PC-9 (cell line): ENCODE data around the gene RGS6. TPM values are rescaled to one million over a fixed set of nuclear protein-coding genes. Genes with fewer than 3 reads are reported as not detected.

ENCODE experiments used
- BruUV-seq: library from RNA; stranded (reverse); fragments of 400-500 nt; replicated peaks from 2 replicates; lab custom pipeline; 2021; lab: Mats Ljungman, UMichigan
- CTCF ChIA-PET: fragments of 300-600 bp; sonication (Branson Sonifier 250); formaldehyde crosslinking; loops from one replicate; lab custom pipeline; 2022; ENCODE audit warnings: antibody characterized with exemption; lab: Charles Lee
- POLR2A ChIA-PET: fragments of 300-600 bp; sonication (Branson Sonifier 250); formaldehyde crosslinking; loops from one replicate; lab custom pipeline; 2022; ENCODE audit warnings: antibody characterized with exemption; ENCODE audit not compliant: unreplicated experiment; lab: Charles Lee
- DNase-seq, 2 experiments: peaks; one replicate each; pipeline versions ENCODE4 v3.0.0 to v3.0.0-alpha.2; 2015 to 2022; ENCODE audit warnings: mixed read lengths in 1 of 2
- H2AFZ ChIP-seq: fragments of 200-600 bp; sonication (generic); 2 replicates; pipeline ENCODE4 v1.8.1; 2017; ENCODE audit warnings: antibody characterized with exemption
- H3F3A ChIP-seq: fragments of 200-600 bp; sonication (generic); 2 replicates; pipeline ENCODE4 v1.8.1; 2017; ENCODE audit warnings: antibody characterized with exemption, mild to moderate bottlenecking, low read depth; ENCODE audit not compliant: insufficient read depth
- H3K27ac ChIP-seq: fragments of 200-600 bp; sonication (generic); 2 replicates; pipeline ENCODE4 v1.6.1; 2016; ENCODE audit warnings: mixed run types
- H3K27me3 ChIP-seq: fragments of 200-600 bp; sonication (generic); 2 replicates; pipeline ENCODE4 v1.6.1; 2016; ENCODE audit warnings: low read depth, mixed run types; ENCODE audit not compliant: insufficient read depth
- H3K36me3 ChIP-seq: fragments of 200-600 bp; sonication (generic); 2 replicates; pipeline ENCODE4 v1.6.1; 2016; ENCODE audit warnings: low read depth, mixed run types
- H3K4me1 ChIP-seq: fragments of 200-600 bp; sonication (generic); replicated peaks from 2 replicates; pipeline ENCODE4 v1.6.1; 2016; ENCODE audit warnings: mixed run types; ENCODE audit not compliant: insufficient read depth
- H3K4me2 ChIP-seq: fragments of 200-600 bp; sonication (generic); 2 replicates; pipeline ENCODE4 v1.6.1; 2017; ENCODE audit warnings: mixed run types
- H3K4me3 ChIP-seq: fragments of 200-600 bp; sonication (generic); 2 replicates; pipeline ENCODE4 v1.6.1; 2016; ENCODE audit warnings: mixed run types
- H3K79me2 ChIP-seq: fragments of 200-600 bp; sonication (generic); 2 replicates; pipeline ENCODE4 v1.6.1; 2017; ENCODE audit warnings: low read depth, mixed run types
- H3K9me2 ChIP-seq: fragments of 200-600 bp; sonication (generic); 2 replicates; pipeline ENCODE4 v1.8.1; 2017; ENCODE audit warnings: mild to moderate bottlenecking; ENCODE audit not compliant: insufficient read depth
- H3K9me3 ChIP-seq: fragments of 200-600 bp; sonication (generic); 2 replicates; pipeline ENCODE4 v1.8.1; 2016; ENCODE audit warnings: low read depth; ENCODE audit not compliant: insufficient read depth
- H4K20me1 ChIP-seq: fragments of 200-600 bp; sonication (generic); 2 replicates; pipeline ENCODE4 v1.8.1; 2017; ENCODE audit not compliant: insufficient read depth
- EZH2 ChIP-seq: fragments of 200-600 bp; sonication (generic); IDR thresholded peaks from 2 replicates; pipeline ENCODE4 v1.8.0; 2017; ENCODE audit warnings: antibody characterized with exemption, low read depth
- intact Hi-C: fragments of 100-400 bp; cut with micrococcal nuclease; formaldehyde crosslinking; loops from one replicate; pipeline ENCODE4 v1.10.0; 2022; ENCODE audit not compliant: unreplicated experiment
- total RNA-seq: library from RNA; stranded (reverse); gene quantifications from 2 replicates; pipeline ENCODE4 v1.2.3, GENCODE V29; 2021
- TF ChIP-seq, protein P1 (sequence below): fragments of 200-600 bp; sonication (generic); conservative IDR thresholded peaks from 2 replicates; pipeline ENCODE4 v1.6.1; 2017; ENCODE audit warnings: mixed run types, antibody characterized with exemption, mild to moderate bottlenecking, moderate library complexity

RGS6 gene
- total RNA-seq, 1 experiment from 2014 or later = not detected

DNA sequence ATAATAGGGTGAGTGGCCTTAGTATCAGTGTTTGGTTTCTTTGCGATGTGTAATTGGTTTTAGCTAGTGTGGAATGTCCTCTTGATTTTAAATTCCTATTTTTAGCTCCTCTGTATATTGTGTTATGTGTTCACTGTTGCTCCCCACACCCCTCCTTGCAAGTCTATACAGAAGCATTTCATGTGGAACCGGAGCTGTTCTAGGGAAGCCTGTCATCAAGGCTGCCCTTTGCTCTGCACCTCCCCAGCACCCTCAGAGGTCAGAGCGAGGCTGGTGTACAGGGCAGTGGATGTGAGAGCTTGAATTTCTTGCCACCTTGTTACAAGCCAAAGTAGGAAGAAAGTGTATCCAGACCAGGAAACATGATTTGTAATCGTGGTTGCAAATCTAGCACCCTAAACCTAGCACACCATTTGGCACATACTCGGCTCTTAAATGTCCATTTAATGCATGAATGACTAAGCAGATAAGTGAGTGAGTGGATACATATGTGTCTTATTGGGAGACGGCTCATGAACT lies 376.8 kb downstream of the RGS6 start:
- H3K36me3 ChIP-seq = no peaks in the 10 kb centered on the region
- no peak for DNase-seq
- intact Hi-C loops = no loop called here
- BruUV-seq = no TSS peak
- H3K9me2 ChIP-seq = no peaks in the 10 kb centered on the region
- no peak overlapping the region for H3K27ac ChIP-seq
- H4K20me1 ChIP-seq = no peaks in the 10 kb centered on the region
- no peak overlapping the region for H3K4me3 ChIP-seq
- H3K79me2 ChIP-seq = no peaks in the 10 kb centered on the region
- no peaks in the 10 kb centered on the region for H3F3A ChIP-seq
- TF ChIP-seq, protein P1, sequence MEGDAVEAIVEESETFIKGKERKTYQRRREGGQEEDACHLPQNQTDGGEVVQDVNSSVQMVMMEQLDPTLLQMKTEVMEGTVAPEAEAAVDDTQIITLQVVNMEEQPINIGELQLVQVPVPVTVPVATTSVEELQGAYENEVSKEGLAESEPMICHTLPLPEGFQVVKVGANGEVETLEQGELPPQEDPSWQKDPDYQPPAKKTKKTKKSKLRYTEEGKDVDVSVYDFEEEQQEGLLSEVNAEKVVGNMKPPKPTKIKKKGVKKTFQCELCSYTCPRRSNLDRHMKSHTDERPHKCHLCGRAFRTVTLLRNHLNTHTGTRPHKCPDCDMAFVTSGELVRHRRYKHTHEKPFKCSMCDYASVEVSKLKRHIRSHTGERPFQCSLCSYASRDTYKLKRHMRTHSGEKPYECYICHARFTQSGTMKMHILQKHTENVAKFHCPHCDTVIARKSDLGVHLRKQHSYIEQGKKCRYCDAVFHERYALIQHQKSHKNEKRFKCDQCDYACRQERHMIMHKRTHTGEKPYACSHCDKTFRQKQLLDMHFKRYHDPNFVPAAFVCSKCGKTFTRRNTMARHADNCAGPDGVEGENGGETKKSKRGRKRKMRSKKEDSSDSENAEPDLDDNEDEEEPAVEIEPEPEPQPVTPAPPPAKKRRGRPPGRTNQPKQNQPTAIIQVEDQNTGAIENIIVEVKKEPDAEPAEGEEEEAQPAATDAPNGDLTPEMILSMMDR = no peak
- TF ChIP-seq EZH2 = no peak
- no peaks in the 10 kb centered on the region for H3K9me3 ChIP-seq
- ChIA-PET POLR2A (no interaction called here), CTCF (no interaction called here)
- no peak overlapping the region for H2AFZ ChIP-seq
- H3K27me3 ChIP-seq = peaks cover 18% of the 10 kb centered on the region; the same call in 1 of the 2 replicates
- H3K4me1 ChIP-seq = no peaks in the 10 kb centered on the region
- no peak overlapping the region for H3K4me2 ChIP-seq

DNA sequence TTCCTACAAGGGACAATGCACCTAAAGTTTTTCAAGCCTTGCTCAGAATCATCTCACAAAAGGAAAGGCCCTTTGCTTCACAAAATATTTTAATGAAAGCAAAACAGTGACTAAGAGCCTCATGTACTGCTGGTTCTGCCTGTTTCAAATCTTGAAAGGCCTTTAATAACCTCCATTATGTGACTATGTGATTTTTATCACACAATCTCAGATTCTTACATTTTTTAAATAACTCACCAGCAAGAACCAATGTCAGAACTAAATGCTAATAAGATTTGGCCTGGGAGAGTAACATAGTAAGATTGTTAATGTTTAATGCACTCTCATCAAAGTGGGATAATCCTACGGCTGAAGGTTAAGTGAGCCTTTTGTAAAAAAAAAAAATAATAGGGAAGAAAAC lies 378.9 kb downstream of the RGS6 start:
- no peaks in the 10 kb centered on the region for H3K79me2 ChIP-seq
- no peak for DNase-seq
- intact Hi-C loops = no loop called here
- TF ChIP-seq EZH2 = no peak
- TF ChIP-seq, protein P1 = no peak
- no peaks in the 10 kb centered on the region for H3F3A ChIP-seq
- H3K4me1 ChIP-seq = no peaks in the 10 kb centered on the region
- H2AFZ ChIP-seq = no peak overlapping the region
- H4K20me1 ChIP-seq = no peaks in the 10 kb centered on the region
- ChIA-PET POLR2A (no interaction called here), CTCF (no interaction called here)
- H3K27ac ChIP-seq = no peak overlapping the region
- no peak overlapping the region for H3K4me3 ChIP-seq
- H3K9me2 ChIP-seq = no peaks in the 10 kb centered on the region
- BruUV-seq = no TSS peak
- no peaks in the 10 kb centered on the region for H3K9me3 ChIP-seq
- no peaks in the 10 kb centered on the region for H3K36me3 ChIP-seq
- H3K27me3 ChIP-seq = peaks cover 18% of the 10 kb centered on the region; the same call in 1 of the 2 replicates
- no peak overlapping the region for H3K4me2 ChIP-seq

DNA sequence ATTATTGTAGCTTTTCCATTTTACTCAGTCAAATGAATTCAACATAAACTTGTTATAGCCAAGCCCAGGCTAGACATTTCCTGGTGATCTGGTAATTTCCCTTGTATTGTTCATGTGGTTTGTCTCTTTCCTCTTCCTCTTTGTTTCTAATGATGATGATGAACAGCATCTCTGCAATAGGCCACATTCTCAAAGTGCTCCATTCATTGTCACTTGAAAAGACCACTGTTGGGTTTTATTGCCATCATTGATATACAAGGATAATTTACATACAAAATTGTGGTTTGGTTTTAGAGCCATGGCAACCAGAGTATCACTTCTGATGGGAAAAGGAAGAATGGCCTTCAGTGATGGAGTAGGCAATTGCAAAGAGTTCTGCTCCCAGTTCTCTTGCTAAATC lies 379.3 kb downstream of the RGS6 start:
- no peak overlapping the region for H2AFZ ChIP-seq
- POLR2A ChIA-PET = no interaction called here
- BruUV-seq = no TSS peak

More for the DNA sequence above, 379.3 kb downstream of the RGS6 start:
- H3K79me2 ChIP-seq = no peaks in the 10 kb centered on the region
- H3K27me3 ChIP-seq = peaks cover 18% of the 10 kb centered on the region; the same call in 1 of the 2 replicates
- TF ChIP-seq, protein P1 = no peak
- TF ChIP-seq EZH2 = no peak
- H4K20me1 ChIP-seq = no peaks in the 10 kb centered on the region
- no peak overlapping the region for H3K4me2 ChIP-seq
- H3K9me3 ChIP-seq = no peaks in the 10 kb centered on the region
- H3F3A ChIP-seq = no peaks in the 10 kb centered on the region
- no peaks in the 10 kb centered on the region for H3K4me1 ChIP-seq
- H3K36me3 ChIP-seq = no peaks in the 10 kb centered on the region
- no peaks in the 10 kb centered on the region for H3K9me2 ChIP-seq
- no peak for DNase-seq
- no peak overlapping the region for H3K4me3 ChIP-seq
- CTCF ChIA-PET = no interaction called here
- H3K27ac ChIP-seq = no peak overlapping the region
- intact Hi-C loops = no loop called here
